LHCN-M2 (cell line): ENCODE measurements around the gene AMPH. TPM values are rescaled to one million over a fixed set of nuclear protein-coding genes. Genes with fewer than 3 reads are reported as not detected.
"Not testable (repeated sequence)": the region's sequence is repeated elsewhere in the genome, so short reads cannot be mapped to it uniquely, and the experiment has no call there.

ENCODE experiments used
- DNase-seq: peaks from one replicate; pipeline ENCODE4 v3.0.0-alpha.2; 2012; ENCODE audit warnings: low read depth
- total RNA-seq: library from RNA; depleted of rRNA; stranded (reverse); fragments of >200 nt; gene quantifications from 2 replicates; pipeline ENCODE4 v1.2.3, GENCODE V29; 2014

AMPH gene
- total RNA-seq, 1 experiment from 2014 or later: 0.06 TPM

DNA sequence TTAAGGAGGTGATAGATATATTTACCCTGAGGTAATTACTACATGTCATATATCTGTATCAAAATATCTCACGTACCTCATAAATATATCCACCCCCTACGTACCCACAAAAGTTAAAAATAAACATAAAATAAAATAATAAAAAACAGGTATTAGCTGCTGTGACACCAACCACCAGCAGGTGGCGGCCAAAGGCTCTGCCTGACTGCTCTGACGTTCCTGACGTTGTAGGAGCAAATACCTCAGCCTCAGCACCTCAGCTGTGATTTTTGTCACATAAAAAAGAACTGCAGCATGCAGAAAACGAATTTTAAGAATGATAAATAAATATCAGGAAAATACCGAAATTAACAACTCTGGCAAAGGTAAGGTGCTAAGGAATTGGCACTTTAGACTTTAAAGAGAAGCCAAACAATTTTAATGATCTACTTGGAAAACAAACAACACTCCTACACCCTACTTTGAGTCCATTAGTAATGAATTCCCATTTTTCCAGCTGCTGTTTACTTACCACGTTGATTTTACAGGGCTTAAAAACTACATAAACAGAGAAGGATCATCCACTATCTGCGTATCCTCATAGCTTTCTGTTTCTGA lies 232.3 kb downstream of the AMPH start:
- DNase-seq: peak; percentile 31

DNA sequence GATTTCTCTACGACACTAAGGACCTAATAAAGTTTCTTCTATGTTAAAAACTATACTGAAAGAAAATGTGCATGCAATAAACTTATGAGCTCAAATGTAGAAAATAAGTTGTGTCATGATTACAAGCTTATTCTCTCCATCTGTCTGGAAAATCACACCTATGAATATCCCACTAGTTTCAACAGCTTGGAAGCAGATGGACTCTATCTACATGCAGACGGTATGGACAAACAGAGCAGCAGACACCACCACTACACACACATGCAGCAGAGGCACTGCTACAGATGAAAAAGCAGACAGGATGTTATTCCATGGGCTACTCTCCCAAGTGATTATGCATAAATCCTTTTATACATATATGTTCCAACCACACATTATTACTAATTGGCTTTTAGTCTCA lies 234.3 kb downstream of the AMPH start:
- DNase-seq: no peak

- DNase-seq: not testable (repeated sequence)
Measured at GRCh38 chr7:38395921-38396552, 235.1 kb downstream of the AMPH start.

- DNase-seq: no peak
Measured at GRCh38 chr7:38394660-38395059, 236.5 kb downstream of the AMPH start.

DNA sequence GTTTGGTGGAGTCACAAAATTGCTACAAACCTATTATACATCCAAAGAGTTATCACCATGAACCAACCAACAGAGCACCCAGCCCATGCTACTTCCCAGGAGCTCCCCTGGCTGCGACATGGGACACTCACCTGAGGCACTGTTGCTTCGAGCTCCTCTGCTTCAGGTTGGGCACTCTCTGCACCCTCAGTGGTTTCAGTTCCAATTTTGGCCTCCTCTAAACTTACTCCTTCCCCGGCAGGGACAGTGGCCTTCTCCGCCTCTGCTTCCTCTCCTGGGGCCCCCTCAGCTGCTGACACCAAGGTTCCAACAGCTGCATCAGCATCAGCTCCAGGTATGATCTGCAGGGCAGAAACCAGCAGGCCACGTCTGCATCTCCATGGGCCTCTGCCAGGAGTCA lies 237.3 kb downstream of the AMPH start:
- no peak for DNase-seq

DNA sequence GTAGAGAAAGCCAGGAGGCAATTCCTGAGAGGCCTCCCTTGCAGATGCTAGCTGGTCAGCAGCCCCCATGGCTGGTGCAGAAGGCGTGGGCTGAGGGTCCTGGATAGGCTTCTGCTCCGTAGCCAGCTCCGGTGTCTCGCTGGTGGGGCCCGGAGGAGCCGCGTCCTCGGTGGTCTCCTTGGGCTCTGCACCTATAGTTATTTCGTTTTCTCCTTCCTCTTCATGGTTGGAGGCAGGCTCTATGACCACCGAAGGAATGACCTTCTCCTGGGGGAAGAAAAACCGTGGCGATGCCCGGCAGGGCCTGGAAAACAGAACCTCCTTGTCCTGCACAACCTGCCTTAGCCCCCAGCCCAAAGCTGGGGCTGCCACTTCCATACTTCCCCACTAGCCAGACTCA lies 239.4 kb downstream of the AMPH start:
- no peak for DNase-seq

GRCh38 chr7:38385682-38386081 lies 245.5 kb downstream of the AMPH start:
- DNase-seq: no peak

DNA sequence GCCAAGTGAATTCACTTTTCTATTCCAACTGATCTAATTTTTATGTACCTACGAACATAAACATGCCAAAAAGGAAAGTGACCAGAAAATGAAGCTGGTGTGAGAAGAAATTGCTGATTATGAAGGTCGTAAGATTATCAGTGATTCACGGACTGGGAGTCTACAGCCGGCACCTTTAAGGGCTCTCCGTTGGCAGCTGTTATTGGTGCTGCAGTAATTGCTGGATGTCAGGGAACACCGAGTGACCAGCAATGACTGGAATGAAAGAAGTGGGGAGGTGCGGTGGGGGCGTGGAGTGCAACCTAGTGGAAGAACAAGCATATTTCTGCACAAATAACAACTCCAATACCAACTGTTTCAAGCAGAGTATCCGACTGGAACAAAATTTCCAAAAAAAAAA lies 247.9 kb downstream of the AMPH start:
- DNase-seq: peak; percentile 32

DNA sequence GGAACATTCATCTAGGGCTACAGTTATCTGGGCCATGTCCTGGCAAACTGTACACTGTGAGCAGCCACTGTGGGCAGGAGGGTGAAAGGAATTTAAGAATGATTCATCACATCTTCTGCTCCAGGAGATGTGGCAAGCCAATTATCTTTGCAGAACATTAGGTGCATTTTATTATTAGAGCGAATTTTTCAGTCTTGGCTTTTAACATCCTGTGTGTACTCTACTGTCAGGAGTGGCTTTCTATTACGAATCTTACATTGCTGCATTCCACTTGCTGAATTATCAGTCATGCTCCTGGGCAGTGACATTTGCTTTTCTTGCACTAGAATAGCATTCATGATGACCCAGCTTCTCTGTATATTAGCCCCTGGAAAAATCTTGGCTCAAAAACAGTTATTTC lies 248.5 kb downstream of the AMPH start:
- peak; percentile 61 for DNase-seq

GRCh38 chr7:38375453-38375852 lies 255.7 kb downstream of the AMPH start:
- DNase-seq: no peak

DNA sequence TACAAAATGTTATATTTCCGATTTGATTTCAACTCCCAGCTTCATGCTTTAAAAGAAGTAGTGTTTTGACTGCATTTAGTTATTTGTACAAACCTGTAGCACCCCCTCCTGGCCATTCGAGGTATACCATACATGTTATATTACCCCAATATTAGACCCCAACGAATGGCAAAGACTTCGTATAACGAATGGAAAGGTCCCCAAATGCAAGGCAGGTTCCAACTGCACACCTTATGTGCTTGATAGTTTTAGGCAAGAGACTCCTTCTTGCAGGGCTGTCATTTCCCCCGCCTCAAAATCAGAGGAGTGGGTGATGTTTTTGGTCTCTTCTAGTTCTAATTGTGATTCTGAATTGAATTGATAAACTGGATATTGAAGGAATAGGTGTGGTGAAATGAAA lies 256.7 kb downstream of the AMPH start:
- DNase-seq: peak; percentile 40

DNA sequence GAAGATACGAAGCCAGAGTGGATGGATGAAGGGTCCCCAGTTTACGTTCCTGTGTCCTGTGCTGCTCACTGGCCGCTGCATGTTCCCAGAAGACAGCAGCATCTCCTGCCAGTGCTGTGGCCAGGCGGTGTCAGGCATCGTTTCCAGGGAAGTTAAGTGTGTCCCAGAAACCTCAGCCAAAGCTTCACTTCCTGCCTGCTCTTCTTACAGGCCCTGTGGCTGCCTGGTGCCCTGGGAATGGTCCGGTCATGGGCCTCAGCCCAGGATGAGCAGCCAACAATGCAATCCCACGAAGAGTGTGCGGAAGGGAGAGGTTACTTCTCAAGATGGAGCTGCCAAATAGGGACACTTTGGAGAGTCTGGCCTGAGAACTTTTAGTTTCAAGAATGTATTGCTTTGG lies 258.0 kb downstream of the AMPH start:
- no peak for DNase-seq

DNA sequence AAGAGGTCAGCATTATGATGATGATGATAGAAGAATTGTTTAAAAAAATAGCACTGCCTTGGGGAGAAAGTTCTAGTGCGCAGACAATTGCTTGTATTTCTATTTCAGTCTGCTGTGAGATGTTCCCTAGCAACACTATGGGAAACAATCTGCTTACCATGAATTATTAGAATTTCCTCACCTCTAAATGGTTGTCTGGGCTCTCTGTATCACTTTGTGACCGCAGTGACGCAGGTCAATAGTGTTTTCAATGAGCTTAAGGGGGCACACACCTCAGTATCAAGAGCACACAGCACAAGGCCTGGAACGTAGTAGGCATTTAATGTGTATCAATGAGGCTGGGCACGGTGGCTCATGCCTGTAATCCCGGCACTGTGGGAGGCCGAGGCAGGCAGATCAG lies 258.9 kb downstream of the AMPH start:
- DNase-seq: no peak

GRCh38 chr7:38369816-38370493 lies 261.2 kb downstream of the AMPH start:
- peak; percentile 84 for DNase-seq

DNA sequence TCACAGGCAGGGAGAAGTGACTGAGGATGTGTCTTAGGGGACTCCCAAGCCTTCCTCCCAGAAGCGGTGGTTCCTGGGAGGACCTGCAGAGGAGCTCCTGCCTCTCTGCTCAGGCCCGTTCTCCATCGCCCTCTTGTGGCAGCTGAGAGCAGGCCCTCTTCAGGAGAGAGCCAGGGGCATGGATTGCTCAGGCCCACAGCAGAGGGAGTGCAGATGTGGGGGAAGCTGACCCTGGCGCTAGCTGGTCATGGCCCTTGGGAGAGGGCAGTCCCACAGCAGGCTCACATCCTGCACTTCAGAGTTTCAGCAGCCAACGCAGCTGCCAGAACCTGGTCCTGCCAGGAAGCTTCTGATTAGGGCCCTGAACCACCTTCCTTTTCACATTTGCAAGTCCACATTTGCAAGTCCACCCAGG lies 263.0 kb downstream of the AMPH start:
- DNase-seq: peak; percentile 81

DNA sequence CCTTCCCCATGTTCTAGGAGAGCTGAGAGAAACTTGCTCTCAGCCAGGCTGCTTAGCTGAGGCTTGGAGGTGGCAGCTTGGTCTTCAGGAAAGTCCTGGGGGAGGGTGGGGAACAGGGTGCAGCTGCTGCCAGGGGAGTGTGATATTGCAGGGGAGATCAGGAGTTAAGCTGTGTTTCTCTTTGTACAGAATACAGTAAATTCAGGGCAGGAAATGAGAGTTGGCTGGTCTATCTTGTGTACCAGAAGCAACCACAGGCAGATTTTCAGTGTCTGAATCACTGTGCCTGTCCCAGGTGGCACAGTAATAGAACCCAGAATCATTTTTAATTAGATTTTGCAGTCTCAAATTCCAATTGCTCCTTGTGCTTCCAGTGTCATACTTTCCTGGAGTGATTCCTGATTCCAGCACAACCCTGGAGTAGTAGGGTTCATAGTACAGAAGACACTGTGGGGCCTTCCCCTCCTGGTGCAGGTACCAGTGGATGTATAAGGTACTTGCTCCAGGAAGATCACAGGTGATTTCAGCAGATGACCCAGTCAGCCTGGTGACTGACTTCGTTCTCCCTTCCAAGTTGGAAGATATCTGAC lies 263.8 kb downstream of the AMPH start:
- DNase-seq: peak; percentile 72

GRCh38 chr7:38363379-38363778 lies 267.8 kb downstream of the AMPH start:
- peak; percentile 30 for DNase-seq

GRCh38 chr7:38362611-38363237 lies 268.4 kb downstream of the AMPH start:
- DNase-seq: not testable (repeated sequence)

DNA sequence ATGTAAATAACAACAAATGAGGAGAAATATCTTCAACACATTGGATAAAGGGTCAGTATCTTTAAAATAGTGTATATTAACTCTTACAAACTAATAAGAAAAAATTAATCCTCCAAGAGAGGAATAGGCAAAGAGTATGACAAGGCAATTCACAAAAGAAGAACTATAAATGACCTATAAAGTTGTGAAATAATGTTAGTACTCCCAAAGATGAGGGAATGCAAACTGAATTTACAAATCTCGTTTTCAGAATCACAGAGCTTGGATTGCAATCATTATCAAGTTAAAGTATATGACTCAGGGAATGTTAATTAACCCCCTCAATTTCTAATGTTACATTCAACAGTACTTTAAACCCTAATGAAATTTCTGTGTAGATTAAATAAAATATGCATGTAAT lies 270.4 kb downstream of the AMPH start:
- DNase-seq: no peak

- not testable (repeated sequence) for DNase-seq
Measured at GRCh38 chr7:38359071-38359601, 272.0 kb downstream of the AMPH start.

GRCh38 chr7:38358273-38358831 lies 272.8 kb downstream of the AMPH start:
- DNase-seq: peak; percentile 51
